Endodermal cell (in vitro differentiated cells): ENCODE measurements around the gene ZC3H6. TPM values are rescaled to one million over a fixed set of nuclear protein-coding genes. Genes with fewer than 3 reads are reported as not detected.

Source experiments
- DNase-seq: peaks from one replicate; pipeline ENCODE4 v3.0.0-alpha.2; 2017
- H3K27ac ChIP-seq: 2 replicates; pipeline ENCODE4 v1.5.1; 2013; ENCODE audit warnings: mild to moderate bottlenecking, low read depth, low read length, moderate library complexity
- H3K27me3 ChIP-seq: 2 replicates; pipeline ENCODE4 v1.6.1; 2013; ENCODE audit warnings: mild to moderate bottlenecking, low read length, moderate library complexity; ENCODE audit not compliant: insufficient read depth, control insufficient read depth, poor library complexity, severe bottlenecking
- H3K36me3 ChIP-seq: 2 replicates; pipeline ENCODE4 v1.7.0; 2013; ENCODE audit warnings: mild to moderate bottlenecking, low read length, moderate library complexity; ENCODE audit not compliant: control insufficient read depth, insufficient read depth
- H3K4me1 ChIP-seq: one replicate; pipeline ENCODE4 v1.7.0; 2013; ENCODE audit warnings: low read length; ENCODE audit not compliant: control insufficient read depth, insufficient read depth
- H3K4me3 ChIP-seq: 2 replicates; pipeline ENCODE4 v1.5.1; 2013; ENCODE audit warnings: mild to moderate bottlenecking, low read length, moderate library complexity
- H3K9ac ChIP-seq: 2 replicates; pipeline ENCODE4 v1.6.1; 2013; ENCODE audit warnings: mild to moderate bottlenecking, low read length, moderate library complexity; ENCODE audit not compliant: poor library complexity, severe bottlenecking; ENCODE audit errors: extremely low read depth
- H3K9me3 ChIP-seq: 2 replicates; pipeline ENCODE4 v1.6.1; 2013; ENCODE audit warnings: mild to moderate bottlenecking, low read length, moderate library complexity; ENCODE audit not compliant: control insufficient read depth
- H3K27ac Mint-ChIP-seq: 2 replicates; pipeline ENCODE4 v1.8.0; 2020; ENCODE audit warnings: mixed read lengths
- H3K27me3 Mint-ChIP-seq: 2 replicates; pipeline ENCODE4 v1.8.0; 2021; ENCODE audit warnings: mild to moderate bottlenecking, mixed read lengths; ENCODE audit not compliant: insufficient read depth
- H3K36me3 Mint-ChIP-seq: 2 replicates; pipeline ENCODE4 v1.8.0; 2020; ENCODE audit warnings: low read depth, mixed read lengths
- H3K4me1 Mint-ChIP-seq: 2 replicates; pipeline ENCODE4 v1.8.0; 2020; ENCODE audit warnings: mixed read lengths
- H3K4me3 Mint-ChIP-seq: 2 replicates; pipeline ENCODE4 v1.8.0; 2020; ENCODE audit warnings: mild to moderate bottlenecking, moderate library complexity, mixed read lengths
- H3K9me3 Mint-ChIP-seq: 2 replicates; pipeline ENCODE4 v1.8.0; 2020; ENCODE audit warnings: mild to moderate bottlenecking, mixed read lengths
- CTCF ChIP-seq: fragments of 200-600 bp; sonication (generic); conservative IDR thresholded peaks from 2 replicates; pipeline ENCODE4 v1.5.0; 2021; ENCODE audit warnings: antibody characterized with exemption, mild to moderate bottlenecking
- WGBS, 2 experiments: methylation state at CpG; one replicate each; pipeline versions ENCODE4 v1.1.5 to v1.1.7; 2013; ENCODE audit warnings: missing lambda C conversion rate in 2 of 2, mixed read lengths in 1 of 2; ENCODE audit not compliant: insufficient coverage in 1 of 2, insufficient read length in 1 of 2; 5-methylcytosine and 5-hydroxymethylcytosine counted together
- total RNA-seq, 2 donors: library from RNA; stranded (reverse); fragmentation: NEBNext Ultra II Directional in 1 of 2; extraction: Animal tissue kit (Norgen Biotek cat#: 25700) in 1 of 2; gene quantifications; 2 replicates in 1 of 2; 3 replicates in 1 of 2; pipeline ENCODE4 v1.2.1, GENCODE V29; 2021

ZC3H6 gene
- total RNA-seq, 2 donors from 2014 or later = 8.0 to 21.5 TPM

GRCh38 chr2:112296407-112296806, 21.0 kb downstream of the ZC3H6 start:
- TF ChIP-seq CTCF = no peak
- Histone ChIP-seq H3K9ac (no peak overlapping the region), H3K36me3 (no peaks in the 10 kb centered on the region), H3K4me1 (no peaks in the 10 kb centered on the region), H3K27ac (no peak overlapping the region), H3K27me3 (no peaks in the 10 kb centered on the region), H3K4me3 (no peak overlapping the region), H3K9me3 (no peaks in the 10 kb centered on the region)
- H3K9me3 Mint-ChIP-seq = peaks cover 2% of the 10 kb centered on the region
- peaks cover 2% of the 10 kb centered on the region for H3K36me3 Mint-ChIP-seq
- H3K27ac Mint-ChIP-seq = no peak overlapping the region
- no peaks in the 10 kb centered on the region for H3K4me1 Mint-ChIP-seq
- 90% methylated on average over 2 of the region's 2 CpGs; no CpG with 5 or more reads in 1 of the 2 experiments for WGBS, 2 experiments
- no peak for DNase-seq
- H3K4me3 Mint-ChIP-seq = no peak overlapping the region
- no peaks in the 10 kb centered on the region for H3K27me3 Mint-ChIP-seq

GRCh38 chr2:112301171-112301584, 25.8 kb downstream of the ZC3H6 start:
- DNase-seq = no peak
- no peak overlapping the region for H3K27ac Mint-ChIP-seq
- H3K9me3 ChIP-seq = peaks cover 5% of the 10 kb centered on the region
- no peaks in the 10 kb centered on the region for H3K27me3 ChIP-seq
- no peaks in the 10 kb centered on the region for H3K4me1 Mint-ChIP-seq
- no peak overlapping the region for H3K4me3 ChIP-seq
- H3K4me3 Mint-ChIP-seq = no peak overlapping the region
- H3K4me1 ChIP-seq = no peaks in the 10 kb centered on the region
- no peaks in the 10 kb centered on the region for H3K27me3 Mint-ChIP-seq
- H3K27ac ChIP-seq = no peak overlapping the region
- peaks cover 14% of the 10 kb centered on the region for H3K36me3 Mint-ChIP-seq
- H3K9ac ChIP-seq = no peak overlapping the region
- TF ChIP-seq CTCF = no peak
- H3K36me3 ChIP-seq = no peaks in the 10 kb centered on the region
- H3K9me3 Mint-ChIP-seq = peaks cover 2% of the 10 kb centered on the region

- H3K36me3 ChIP-seq = no peaks in the 10 kb centered on the region
- TF ChIP-seq CTCF = no peak
- H3K9me3 ChIP-seq = peaks cover 5% of the 10 kb centered on the region
- no peaks in the 10 kb centered on the region for H3K4me1 ChIP-seq
- H3K27me3 ChIP-seq = no peaks in the 10 kb centered on the region
- Mint-ChIP-seq H3K4me1 (no peaks in the 10 kb centered on the region), H3K36me3 (peaks cover 14% of the 10 kb centered on the region), H3K9me3 (peaks cover 2% of the 10 kb centered on the region), H3K27me3 (no peaks in the 10 kb centered on the region), H3K4me3 (no peak overlapping the region), H3K27ac (no peak overlapping the region)
- no peak for DNase-seq
- no peak overlapping the region for H3K27ac ChIP-seq
- H3K4me3 ChIP-seq = no peak overlapping the region
- H3K9ac ChIP-seq = no peak overlapping the region
Measured at GRCh38 chr2:112301973-112302372, 26.6 kb downstream of the ZC3H6 start.
